IPS DF 6.9 (cell line): ENCODE results near the gene NOX4.

Source experiments
- DNase-seq: peaks from one replicate; pipeline ENCODE4 v3.0.0-alpha.2; 2013; ENCODE audit warnings: low read depth, low spot score
- H3K27ac ChIP-seq: one replicate; pipeline ENCODE4 v1.5.1; 2013; ENCODE audit warnings: low read length, control low read depth
- H3K27me3 ChIP-seq: 2 replicates; pipeline ENCODE4 v1.6.1; 2013; ENCODE audit warnings: mild to moderate bottlenecking, low read length; ENCODE audit not compliant: control insufficient read depth, insufficient read depth
- H3K36me3 ChIP-seq: 2 replicates; pipeline ENCODE4 v1.6.1; 2013; ENCODE audit warnings: low read length; ENCODE audit not compliant: control insufficient read depth, insufficient read depth
- H3K4me1 ChIP-seq: 2 replicates; pipeline ENCODE4 v1.6.1; 2013; ENCODE audit warnings: low read length; ENCODE audit not compliant: control insufficient read depth, insufficient read depth
- H3K4me3 ChIP-seq: 2 replicates; pipeline ENCODE4 v1.5.1; 2013; ENCODE audit warnings: mild to moderate bottlenecking, low read length
- H3K9me3 ChIP-seq: 2 replicates; pipeline ENCODE4 v1.6.1; 2013; ENCODE audit warnings: low read length, inconsistent platforms; ENCODE audit not compliant: control insufficient read depth, insufficient read depth
- WGBS: extraction: QIAGEN DNeasy Blood & Tissue Kit; methylation state at CpG from one replicate; pipeline ENCODE4 v1.1.7; 2013; ENCODE audit warnings: mixed read lengths, missing lambda C conversion rate; ENCODE audit not compliant: insufficient read length, insufficient coverage; 5-methylcytosine and 5-hydroxymethylcytosine counted together

Gene NOX4

DNA sequence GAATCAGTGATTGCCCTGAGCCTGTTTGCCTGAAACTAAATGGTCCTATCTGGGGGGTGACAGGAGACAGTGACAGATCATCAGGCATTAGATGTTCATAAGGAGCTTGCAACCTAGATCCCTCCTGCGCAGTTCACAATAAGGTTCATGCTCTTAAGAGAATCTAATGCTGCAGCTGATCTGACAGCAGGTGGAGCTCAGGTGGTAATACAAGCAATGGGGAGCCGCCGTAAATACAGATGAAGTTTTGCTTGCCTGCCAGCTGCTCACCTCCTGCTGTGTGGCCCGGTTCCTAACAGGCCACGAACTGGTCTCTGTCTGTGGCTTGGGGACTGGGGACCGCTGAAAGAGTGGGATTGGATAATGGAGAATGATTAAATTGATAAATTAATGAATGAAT is 14.0 kb downstream of the NOX4 start:
- WGBS, result 100% methylated on average over 1 of the region's 6 CpGs
- DNase-seq, result no peak
- no peaks in the 10 kb centered on the region for H3K4me1 ChIP-seq

DNA sequence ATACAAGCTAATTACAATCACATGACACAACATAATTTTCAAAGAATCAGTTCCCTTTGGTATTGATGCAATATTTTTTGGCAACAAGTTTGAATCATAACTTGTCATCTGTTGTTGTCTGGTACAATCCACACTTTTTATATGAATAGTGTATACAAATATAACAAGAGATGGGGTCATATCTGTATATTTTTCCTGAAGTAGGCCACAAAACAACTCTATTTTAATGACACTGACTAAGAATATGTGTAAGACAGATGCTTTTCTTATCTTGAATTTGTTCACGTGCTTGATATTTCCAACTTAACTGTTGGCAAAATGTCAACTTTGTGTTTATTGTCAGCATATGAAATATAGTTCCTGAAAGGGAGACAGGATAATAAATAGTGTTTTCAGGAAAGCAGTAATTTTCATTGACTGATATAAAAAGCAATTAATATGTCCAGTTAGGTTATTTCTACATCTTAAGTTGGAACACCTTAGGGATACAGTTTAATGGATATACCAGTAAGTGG is 27.9 kb downstream of the NOX4 start:
- DNase-seq, result no peak
- no peak overlapping the region for H3K27ac ChIP-seq

More for the DNA sequence above, 14.0 kb downstream of the NOX4 start:
- no peaks in the 10 kb centered on the region for H3K9me3 ChIP-seq
- no peaks in the 10 kb centered on the region for H3K36me3 ChIP-seq
- H3K27me3 ChIP-seq, result no peaks in the 10 kb centered on the region
- no peak overlapping the region for H3K4me3 ChIP-seq
- H3K27ac ChIP-seq, result no peak overlapping the region

DNA sequence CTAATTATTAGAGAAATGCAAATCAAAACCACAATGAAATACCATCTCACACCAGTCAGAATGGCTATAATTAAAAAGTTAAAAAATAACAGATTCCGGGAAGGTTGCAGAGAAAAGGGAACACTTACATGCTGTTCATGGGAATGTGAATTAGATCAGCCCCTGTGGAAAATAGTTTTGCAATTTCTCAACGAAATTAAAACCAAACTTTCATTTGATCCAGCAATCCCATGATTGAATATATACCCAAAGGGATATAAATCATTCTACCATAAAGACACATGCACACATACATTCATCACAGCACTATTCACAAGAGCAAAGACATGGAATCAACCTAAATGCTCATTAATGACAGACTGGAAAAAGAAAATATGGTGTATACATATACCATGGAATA is 32.5 kb downstream of the NOX4 start:
- no peaks in the 10 kb centered on the region for H3K27me3 ChIP-seq
- no peaks in the 10 kb centered on the region for H3K36me3 ChIP-seq
- H3K4me3 ChIP-seq, result no peak overlapping the region
- H3K9me3 ChIP-seq, result no peaks in the 10 kb centered on the region
- H3K27ac ChIP-seq, result no peak overlapping the region
- DNase-seq, result no peak
- H3K4me1 ChIP-seq, result no peaks in the 10 kb centered on the region
- no CpG with 5 or more reads among the region's 2 CpGs for WGBS

More for the DNA sequence above, 27.9 kb downstream of the NOX4 start:
- no peaks in the 10 kb centered on the region for H3K4me1 ChIP-seq
- H3K9me3 ChIP-seq, result no peaks in the 10 kb centered on the region
- WGBS, result no CpG with 5 or more reads among the region's 1 CpG
- no peak overlapping the region for H3K4me3 ChIP-seq
- no peaks in the 10 kb centered on the region for H3K36me3 ChIP-seq
- no peaks in the 10 kb centered on the region for H3K27me3 ChIP-seq

DNA sequence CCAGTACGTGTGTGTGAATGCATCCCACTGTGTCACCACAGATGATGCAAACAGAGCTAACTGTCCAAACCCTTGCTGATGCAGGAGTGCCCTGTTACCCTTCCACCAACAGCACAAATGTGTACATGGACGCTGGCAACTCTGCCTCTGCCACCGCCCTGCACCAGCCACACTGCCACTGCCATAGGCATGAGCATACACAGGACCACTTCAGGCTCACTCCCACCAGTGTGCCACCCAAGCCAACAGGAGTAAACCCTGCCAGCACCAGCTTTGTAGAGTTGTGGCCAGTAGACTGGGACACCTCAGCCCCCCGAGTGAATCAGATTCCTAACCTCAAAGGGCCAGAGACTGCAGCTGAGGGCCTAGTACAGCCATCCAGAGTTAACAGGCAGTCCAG is 34.0 kb downstream of the NOX4 start:
- DNase-seq, result no peak
- no peak overlapping the region for H3K4me3 ChIP-seq
- H3K27me3 ChIP-seq, result no peaks in the 10 kb centered on the region
- no peak overlapping the region for H3K27ac ChIP-seq
- WGBS, result no CpG with 5 or more reads among the region's 4 CpGs
- no peaks in the 10 kb centered on the region for H3K4me1 ChIP-seq
- H3K9me3 ChIP-seq, result no peaks in the 10 kb centered on the region
- H3K36me3 ChIP-seq, result no peaks in the 10 kb centered on the region

DNA sequence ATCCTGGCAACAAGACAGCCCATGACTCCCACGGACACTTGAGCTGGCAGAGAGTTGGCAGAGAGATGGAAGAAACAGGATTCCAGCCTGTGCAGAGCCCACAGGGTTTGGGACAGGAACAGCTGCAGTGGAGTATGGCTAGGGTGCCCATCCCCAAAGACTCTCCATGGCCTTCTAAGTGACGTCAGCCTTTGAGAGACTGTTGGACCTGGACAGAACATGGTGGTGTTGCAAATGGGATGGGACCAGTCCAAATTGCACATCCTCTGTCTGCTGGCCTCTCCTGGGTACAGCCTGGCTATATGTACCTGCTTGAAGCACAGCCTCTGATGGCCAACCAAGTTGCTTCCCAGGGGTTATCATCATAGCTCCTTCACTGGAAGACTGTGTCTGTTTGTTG is 34.5 kb downstream of the NOX4 start:
- no CpG with 5 or more reads among the region's 2 CpGs for WGBS
- no peak overlapping the region for H3K4me3 ChIP-seq
- no peaks in the 10 kb centered on the region for H3K36me3 ChIP-seq
- no peak for DNase-seq
- H3K4me1 ChIP-seq, result no peaks in the 10 kb centered on the region
- no peaks in the 10 kb centered on the region for H3K27me3 ChIP-seq
- H3K9me3 ChIP-seq, result no peaks in the 10 kb centered on the region
- H3K27ac ChIP-seq, result no peak overlapping the region

DNA sequence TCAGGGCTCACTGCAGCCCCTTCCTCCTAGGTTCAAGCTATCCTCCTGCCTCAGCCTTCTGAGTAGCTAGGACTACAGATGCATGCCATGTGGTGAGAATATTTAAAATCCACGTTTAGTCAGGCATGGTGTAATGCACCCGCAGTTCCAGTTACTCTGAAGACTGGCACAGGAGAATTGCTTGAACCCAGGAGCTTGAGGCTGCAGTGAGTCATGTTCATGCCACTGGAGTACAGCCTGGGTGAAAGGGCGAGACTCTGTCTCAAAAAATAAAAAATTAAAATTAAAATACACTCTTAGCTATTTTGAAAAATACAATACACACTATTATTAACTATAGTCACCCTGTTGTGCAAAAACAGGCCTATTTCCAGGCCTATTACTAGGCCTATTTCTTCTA is 38.4 kb downstream of the NOX4 start:
- no peaks in the 10 kb centered on the region for H3K27me3 ChIP-seq

DNA sequence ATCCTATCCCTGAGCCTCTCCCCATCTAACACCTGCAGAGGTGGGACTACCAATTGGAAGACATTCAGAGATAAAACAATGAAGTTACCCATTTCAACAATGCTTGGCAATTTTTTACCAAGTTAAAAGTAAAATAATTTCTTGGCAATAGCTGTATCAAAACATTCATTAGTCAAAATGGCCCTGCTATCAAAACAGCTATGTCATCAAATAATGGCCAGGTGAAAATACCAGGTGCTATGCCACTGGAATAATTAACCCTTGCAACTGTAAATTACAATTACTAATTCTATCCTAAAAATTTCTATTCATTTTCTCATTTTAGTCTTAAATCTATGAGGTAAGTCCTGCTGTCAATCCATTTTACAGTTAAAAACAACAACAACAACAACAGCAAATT is 43.3 kb downstream of the NOX4 start:
- H3K36me3 ChIP-seq, result no peaks in the 10 kb centered on the region
- no peak for DNase-seq
- no peaks in the 10 kb centered on the region for H3K9me3 ChIP-seq
- H3K4me1 ChIP-seq, result no peaks in the 10 kb centered on the region
- no peak overlapping the region for H3K27ac ChIP-seq
- H3K27me3 ChIP-seq, result no peaks in the 10 kb centered on the region
- no peak overlapping the region for H3K4me3 ChIP-seq

More for the DNA sequence above, 38.4 kb downstream of the NOX4 start:
- no peak overlapping the region for H3K4me3 ChIP-seq
- no peaks in the 10 kb centered on the region for H3K9me3 ChIP-seq
- DNase-seq, result no peak
- WGBS, result no CpG with 5 or more reads among the region's 3 CpGs
- H3K36me3 ChIP-seq, result no peaks in the 10 kb centered on the region
- H3K27ac ChIP-seq, result no peak overlapping the region
- no peaks in the 10 kb centered on the region for H3K4me1 ChIP-seq

DNA sequence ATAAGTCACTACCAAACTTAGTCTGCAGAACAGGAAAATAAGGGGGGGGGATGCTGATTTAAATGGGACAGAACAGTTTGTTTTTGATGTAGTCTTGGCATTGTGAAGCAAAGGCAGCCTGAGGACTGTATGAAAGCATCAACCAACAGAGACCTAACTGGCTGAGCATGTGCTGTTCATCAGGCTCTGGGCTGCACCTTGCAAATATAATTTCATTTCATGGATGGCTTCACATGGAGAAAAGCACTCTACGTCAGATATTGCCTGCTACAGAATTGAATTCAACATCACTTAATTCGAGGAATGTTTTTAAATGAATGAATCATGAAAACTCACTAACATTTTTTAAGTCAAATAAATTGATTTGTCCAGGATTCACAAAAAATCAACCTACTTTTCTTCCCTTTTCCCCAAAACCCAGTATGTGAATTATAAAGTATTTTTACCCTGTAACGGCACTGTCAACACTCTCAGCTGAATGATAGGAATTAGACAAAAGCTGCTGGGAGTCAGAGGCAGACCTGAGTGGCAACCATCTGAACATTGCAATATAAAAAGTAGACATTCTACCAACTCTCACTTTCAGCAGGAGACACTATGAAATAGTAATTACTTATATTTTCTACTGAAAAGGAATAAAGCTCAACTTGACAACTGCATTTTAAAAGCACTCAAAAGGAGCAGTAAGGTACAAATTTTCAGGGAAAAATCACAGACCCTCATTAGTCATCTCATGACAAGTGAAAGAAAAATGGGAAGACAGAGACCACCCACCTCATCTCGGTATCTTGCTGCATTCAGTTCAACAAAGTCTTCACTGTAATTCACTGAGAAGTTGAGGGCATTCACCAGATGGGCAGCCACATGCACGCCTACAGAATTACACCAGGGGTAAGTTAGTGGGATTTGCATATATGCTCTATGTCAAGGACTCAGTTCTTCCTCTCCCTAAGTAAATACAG is 47.5 kb downstream of the NOX4 start:
- Histone ChIP-seq H3K4me1 (no peaks in the 10 kb centered on the region), H3K27ac (no peak overlapping the region), H3K4me3 (no peak overlapping the region), H3K27me3 (no peaks in the 10 kb centered on the region), H3K9me3 (no peaks in the 10 kb centered on the region), H3K36me3 (no peaks in the 10 kb centered on the region)
- DNase-seq, result no peak
- WGBS, result no CpG with 5 or more reads among the region's 5 CpGs

DNA sequence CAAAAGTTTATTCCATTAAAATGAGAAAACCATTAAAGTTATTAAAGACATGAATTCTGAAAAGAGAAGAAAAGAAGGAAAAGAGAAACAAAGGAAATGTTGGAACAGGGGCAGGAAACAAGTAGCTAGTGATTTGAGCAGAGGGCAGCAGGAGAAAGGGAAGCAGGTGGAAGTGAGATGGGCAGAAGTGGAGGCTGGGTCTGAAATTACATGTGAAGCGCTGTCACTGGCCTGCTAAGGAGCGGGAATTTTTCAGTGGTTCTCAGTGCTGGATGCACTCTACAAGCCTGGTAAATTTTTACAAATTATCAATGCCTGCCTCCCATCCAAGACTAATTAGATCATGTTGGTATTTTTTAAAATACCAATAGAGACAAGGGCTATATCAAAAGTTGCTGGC is 48.4 kb downstream of the NOX4 start:
- Histone ChIP-seq H3K27me3 (no peaks in the 10 kb centered on the region), H3K36me3 (no peaks in the 10 kb centered on the region), H3K4me3 (no peak overlapping the region), H3K4me1 (no peaks in the 10 kb centered on the region), H3K27ac (no peak overlapping the region), H3K9me3 (no peaks in the 10 kb centered on the region)
- DNase-seq, result no peak
- no CpG with 5 or more reads among the region's 2 CpGs for WGBS

DNA sequence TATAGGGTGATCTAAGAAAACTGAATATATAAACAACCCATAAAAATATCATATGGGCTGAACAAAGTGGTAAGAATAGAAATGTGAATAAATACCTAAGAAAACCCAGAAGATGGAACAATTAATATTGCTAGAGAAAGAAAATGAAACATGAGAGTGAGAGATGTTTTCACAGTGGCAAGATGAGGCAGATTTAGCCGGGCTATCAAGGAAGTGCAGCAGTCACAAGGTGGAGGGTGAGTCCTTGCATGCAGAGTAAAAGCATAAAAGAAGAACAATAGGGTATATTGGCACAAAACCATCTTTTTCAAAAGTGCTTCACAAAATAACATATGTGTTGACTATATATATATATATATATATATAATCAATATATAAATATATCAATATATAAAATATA is 49.6 kb downstream of the NOX4 start:
- no CpG with 5 or more reads among the region's 1 CpG for WGBS
- Histone ChIP-seq H3K4me3 (no peak overlapping the region), H3K27ac (no peak overlapping the region), H3K4me1 (no peaks in the 10 kb centered on the region), H3K9me3 (no peaks in the 10 kb centered on the region), H3K36me3 (no peaks in the 10 kb centered on the region), H3K27me3 (no peaks in the 10 kb centered on the region)
- no peak for DNase-seq

DNA sequence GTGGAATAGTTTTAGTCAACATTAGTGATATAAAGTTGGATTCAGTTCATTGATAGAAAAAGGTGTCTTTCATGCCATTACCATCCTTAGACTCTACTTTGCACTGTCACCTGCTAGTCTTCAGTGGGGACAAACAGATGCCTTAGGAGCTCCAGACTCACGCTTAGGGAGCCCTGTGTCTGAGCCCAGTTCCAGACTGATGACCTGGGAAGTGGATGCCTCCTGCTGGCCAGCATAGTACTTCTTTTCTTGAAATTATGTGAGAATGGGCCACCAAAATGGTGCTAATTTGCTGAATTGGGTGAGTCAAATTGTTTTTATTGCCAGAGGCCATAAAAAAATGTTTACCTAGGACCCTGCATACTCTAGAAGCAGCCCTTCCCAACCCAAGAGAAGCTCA is 53.9 kb downstream of the NOX4 start:
- WGBS, result no CpG with 5 or more reads among the region's 1 CpG
- no peak for DNase-seq
- Histone ChIP-seq H3K9me3 (no peaks in the 10 kb centered on the region), H3K27me3 (no peaks in the 10 kb centered on the region), H3K4me3 (no peak overlapping the region), H3K4me1 (no peaks in the 10 kb centered on the region), H3K36me3 (no peaks in the 10 kb centered on the region), H3K27ac (no peak overlapping the region)
